ENCODE measurements around the gene CPED1. TPM values are rescaled to one million over a fixed set of nuclear protein-coding genes. Genes with fewer than 3 reads are reported as not detected.

The CPED1 gene
- total and polyA plus RNA-seq, 2 experiments from 2014 or later: 0.17 to 0.47 TPM

DNA sequence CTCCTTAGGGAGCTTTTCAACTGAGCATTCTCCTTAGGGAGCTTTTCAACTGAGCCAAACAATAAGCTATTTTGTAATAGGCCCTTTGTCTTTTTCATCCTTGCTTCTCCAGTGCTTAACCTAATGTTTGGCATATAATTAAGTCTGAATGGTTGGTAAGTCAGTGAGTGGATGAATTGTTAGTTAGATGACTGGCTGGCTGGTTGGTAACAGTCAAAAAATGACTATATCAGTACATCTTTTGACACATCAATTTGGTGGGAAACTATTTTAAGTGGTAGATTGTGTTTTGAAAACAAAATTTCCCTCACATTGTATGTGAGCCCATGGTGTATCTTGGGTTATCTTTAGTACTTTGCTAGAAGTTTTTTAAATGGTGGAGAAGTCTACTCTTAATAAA, 21.6 kb upstream of the CPED1 start:
- H3K4me3 Mint-ChIP-seq: no peak overlapping the region
- no peak overlapping the region for H3K27ac Mint-ChIP-seq
- no peaks in the 10 kb centered on the region for H3F3A ChIP-seq (replicated peaks; ENCODE audit: low read depth)
- peaks cover 39% of the 10 kb centered on the region for H3K36me3 ChIP-seq (ENCODE audit: insufficient read depth)
- TF ChIP-seq, protein P1, sequence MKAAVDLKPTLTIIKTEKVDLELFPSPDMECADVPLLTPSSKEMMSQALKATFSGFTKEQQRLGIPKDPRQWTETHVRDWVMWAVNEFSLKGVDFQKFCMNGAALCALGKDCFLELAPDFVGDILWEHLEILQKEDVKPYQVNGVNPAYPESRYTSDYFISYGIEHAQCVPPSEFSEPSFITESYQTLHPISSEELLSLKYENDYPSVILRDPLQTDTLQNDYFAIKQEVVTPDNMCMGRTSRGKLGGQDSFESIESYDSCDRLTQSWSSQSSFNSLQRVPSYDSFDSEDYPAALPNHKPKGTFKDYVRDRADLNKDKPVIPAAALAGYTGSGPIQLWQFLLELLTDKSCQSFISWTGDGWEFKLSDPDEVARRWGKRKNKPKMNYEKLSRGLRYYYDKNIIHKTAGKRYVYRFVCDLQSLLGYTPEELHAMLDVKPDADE (IDR thresholded peaks at IDR 0.05): no peak
- no peak for TF ChIP-seq NANOG (IDR thresholded peaks at IDR 0.05; ENCODE audit: borderline replicate concordance)
- no peak for TF ChIP-seq ZNF331 (CRISPR knock-in tag; IDR thresholded peaks at IDR 0.05; ENCODE audit: low read depth)
- TF ChIP-seq ZNF114 (CRISPR knock-in tag; IDR thresholded peaks at IDR 0.05): no peak
- no peak for TF ChIP-seq CREB1 (CRISPR knock-in tag; IDR thresholded peaks at IDR 0.05; ENCODE audit: low read depth)
- TF ChIP-seq, protein P2, sequence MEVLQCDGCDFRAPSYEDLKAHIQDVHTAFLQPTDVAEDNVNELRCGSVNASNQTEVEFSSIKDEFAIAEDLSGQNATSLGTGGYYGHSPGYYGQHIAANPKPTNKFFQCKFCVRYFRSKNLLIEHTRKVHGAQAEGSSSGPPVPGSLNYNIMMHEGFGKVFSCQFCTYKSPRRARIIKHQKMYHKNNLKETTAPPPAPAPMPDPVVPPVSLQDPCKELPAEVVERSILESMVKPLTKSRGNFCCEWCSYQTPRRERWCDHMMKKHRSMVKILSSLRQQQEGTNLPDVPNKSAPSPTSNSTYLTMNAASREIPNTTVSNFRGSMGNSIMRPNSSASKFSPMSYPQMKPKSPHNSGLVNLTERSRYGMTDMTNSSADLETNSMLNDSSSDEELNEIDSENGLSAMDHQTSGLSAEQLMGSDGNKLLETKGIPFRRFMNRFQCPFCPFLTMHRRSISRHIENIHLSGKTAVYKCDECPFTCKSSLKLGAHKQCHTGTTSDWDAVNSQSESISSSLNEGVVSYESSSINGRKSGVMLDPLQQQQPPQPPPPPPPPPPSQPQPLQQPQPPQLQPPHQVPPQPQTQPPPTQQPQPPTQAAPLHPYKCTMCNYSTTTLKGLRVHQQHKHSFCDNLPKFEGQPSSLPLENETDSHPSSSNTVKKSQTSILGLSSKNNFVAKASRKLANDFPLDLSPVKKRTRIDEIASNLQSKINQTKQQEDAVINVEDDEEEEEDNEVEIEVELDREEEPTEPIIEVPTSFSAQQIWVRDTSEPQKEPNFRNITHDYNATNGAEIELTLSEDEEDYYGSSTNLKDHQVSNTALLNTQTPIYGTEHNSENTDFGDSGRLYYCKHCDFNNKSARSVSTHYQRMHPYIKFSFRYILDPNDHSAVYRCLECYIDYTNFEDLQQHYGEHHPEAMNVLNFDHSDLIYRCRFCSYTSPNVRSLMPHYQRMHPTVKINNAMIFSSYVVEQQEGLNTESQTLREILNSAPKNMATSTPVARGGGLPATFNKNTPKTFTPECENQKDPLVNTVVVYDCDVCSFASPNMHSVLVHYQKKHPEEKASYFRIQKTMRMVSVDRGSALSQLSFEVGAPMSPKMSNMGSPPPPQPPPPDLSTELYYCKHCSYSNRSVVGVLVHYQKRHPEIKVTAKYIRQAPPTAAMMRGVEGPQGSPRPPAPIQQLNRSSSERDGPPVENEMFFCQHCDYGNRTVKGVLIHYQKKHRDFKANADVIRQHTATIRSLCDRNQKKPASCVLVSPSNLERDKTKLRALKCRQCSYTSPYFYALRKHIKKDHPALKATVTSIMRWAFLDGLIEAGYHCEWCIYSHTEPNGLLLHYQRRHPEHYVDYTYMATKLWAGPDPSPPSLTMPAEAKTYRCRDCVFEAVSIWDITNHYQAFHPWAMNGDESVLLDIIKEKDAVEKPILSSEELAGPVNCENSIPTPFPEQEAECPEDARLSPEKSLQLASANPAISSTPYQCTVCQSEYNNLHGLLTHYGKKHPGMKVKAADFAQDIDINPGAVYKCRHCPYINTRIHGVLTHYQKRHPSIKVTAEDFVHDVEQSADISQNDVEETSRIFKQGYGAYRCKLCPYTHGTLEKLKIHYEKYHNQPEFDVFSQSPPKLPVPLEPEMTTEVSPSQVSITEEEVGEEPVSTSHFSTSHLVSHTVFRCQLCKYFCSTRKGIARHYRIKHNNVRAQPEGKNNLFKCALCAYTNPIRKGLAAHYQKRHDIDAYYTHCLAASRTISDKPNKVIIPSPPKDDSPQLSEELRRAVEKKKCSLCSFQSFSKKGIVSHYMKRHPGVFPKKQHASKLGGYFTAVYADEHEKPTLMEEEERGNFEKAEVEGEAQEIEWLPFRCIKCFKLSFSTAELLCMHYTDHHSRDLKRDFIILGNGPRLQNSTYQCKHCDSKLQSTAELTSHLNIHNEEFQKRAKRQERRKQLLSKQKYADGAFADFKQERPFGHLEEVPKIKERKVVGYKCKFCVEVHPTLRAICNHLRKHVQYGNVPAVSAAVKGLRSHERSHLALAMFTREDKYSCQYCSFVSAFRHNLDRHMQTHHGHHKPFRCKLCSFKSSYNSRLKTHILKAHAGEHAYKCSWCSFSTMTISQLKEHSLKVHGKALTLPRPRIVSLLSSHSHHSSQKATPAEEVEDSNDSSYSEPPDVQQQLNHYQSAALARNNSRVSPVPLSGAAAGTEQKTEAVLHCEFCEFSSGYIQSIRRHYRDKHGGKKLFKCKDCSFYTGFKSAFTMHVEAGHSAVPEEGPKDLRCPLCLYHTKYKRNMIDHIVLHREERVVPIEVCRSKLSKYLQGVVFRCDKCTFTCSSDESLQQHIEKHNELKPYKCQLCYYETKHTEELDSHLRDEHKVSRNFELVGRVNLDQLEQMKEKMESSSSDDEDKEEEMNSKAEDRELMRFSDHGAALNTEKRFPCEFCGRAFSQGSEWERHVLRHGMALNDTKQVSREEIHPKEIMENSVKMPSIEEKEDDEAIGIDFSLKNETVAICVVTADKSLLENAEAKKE (CRISPR knock-in tag; IDR thresholded peaks at IDR 0.05): no peak
- no peak for TF ChIP-seq JUNB (IDR thresholded peaks at IDR 0.05; ENCODE audit: unreplicated experiment)
- TF ChIP-seq EZH2 (IDR thresholded peaks at IDR 0.05; ENCODE audit: low read depth, unreplicated experiment): no peak
- TF ChIP-seq, protein P3, sequence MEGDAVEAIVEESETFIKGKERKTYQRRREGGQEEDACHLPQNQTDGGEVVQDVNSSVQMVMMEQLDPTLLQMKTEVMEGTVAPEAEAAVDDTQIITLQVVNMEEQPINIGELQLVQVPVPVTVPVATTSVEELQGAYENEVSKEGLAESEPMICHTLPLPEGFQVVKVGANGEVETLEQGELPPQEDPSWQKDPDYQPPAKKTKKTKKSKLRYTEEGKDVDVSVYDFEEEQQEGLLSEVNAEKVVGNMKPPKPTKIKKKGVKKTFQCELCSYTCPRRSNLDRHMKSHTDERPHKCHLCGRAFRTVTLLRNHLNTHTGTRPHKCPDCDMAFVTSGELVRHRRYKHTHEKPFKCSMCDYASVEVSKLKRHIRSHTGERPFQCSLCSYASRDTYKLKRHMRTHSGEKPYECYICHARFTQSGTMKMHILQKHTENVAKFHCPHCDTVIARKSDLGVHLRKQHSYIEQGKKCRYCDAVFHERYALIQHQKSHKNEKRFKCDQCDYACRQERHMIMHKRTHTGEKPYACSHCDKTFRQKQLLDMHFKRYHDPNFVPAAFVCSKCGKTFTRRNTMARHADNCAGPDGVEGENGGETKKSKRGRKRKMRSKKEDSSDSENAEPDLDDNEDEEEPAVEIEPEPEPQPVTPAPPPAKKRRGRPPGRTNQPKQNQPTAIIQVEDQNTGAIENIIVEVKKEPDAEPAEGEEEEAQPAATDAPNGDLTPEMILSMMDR (conservative IDR thresholded peaks at IDR 0.05; ENCODE audit: low read depth in 2 of 2): no peak
- TF ChIP-seq STAT1 (IDR thresholded peaks at IDR 0.05; ENCODE audit: unreplicated experiment): no peak
- TF ChIP-seq, protein P4, sequence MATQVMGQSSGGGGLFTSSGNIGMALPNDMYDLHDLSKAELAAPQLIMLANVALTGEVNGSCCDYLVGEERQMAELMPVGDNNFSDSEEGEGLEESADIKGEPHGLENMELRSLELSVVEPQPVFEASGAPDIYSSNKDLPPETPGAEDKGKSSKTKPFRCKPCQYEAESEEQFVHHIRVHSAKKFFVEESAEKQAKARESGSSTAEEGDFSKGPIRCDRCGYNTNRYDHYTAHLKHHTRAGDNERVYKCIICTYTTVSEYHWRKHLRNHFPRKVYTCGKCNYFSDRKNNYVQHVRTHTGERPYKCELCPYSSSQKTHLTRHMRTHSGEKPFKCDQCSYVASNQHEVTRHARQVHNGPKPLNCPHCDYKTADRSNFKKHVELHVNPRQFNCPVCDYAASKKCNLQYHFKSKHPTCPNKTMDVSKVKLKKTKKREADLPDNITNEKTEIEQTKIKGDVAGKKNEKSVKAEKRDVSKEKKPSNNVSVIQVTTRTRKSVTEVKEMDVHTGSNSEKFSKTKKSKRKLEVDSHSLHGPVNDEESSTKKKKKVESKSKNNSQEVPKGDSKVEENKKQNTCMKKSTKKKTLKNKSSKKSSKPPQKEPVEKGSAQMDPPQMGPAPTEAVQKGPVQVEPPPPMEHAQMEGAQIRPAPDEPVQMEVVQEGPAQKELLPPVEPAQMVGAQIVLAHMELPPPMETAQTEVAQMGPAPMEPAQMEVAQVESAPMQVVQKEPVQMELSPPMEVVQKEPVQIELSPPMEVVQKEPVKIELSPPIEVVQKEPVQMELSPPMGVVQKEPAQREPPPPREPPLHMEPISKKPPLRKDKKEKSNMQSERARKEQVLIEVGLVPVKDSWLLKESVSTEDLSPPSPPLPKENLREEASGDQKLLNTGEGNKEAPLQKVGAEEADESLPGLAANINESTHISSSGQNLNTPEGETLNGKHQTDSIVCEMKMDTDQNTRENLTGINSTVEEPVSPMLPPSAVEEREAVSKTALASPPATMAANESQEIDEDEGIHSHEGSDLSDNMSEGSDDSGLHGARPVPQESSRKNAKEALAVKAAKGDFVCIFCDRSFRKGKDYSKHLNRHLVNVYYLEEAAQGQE (IDR thresholded peaks at IDR 0.05; ENCODE audit: unreplicated experiment): no peak
- no peak for TF ChIP-seq EZH2phosphoT487 (IDR thresholded peaks at IDR 0.05; ENCODE audit: unreplicated experiment)
- no peak for TF ChIP-seq POLR2AphosphoS5 (IDR thresholded peaks at IDR 0.05; ENCODE audit: low read depth)
- H3K4me3 ChIP-seq: no peak overlapping the region
- H3K4me2 ChIP-seq: no peak overlapping the region
- H3K36me3 Mint-ChIP-seq (ENCODE audit: low read depth): peaks cover 33% of the 10 kb centered on the region
- no peaks in the 10 kb centered on the region for H3K9me2 ChIP-seq (ENCODE audit: insufficient read depth)
- no peaks in the 10 kb centered on the region for H3K9me3 Mint-ChIP-seq
- DNase-seq (ENCODE audit: low spot score) (no peak), ATAC-seq (no peak)
- H3K4me1 ChIP-seq (ENCODE audit: insufficient read depth): no peaks in the 10 kb centered on the region
- peaks cover 2% of the 10 kb centered on the region; the same call in 2 of the 3 replicates for H3K4me1 Mint-ChIP-seq
- no peaks in the 10 kb centered on the region for H3K27me3 ChIP-seq (ENCODE audit: insufficient read depth)
- no peaks in the 10 kb centered on the region; the same call in 1 of the 2 replicates for H4K20me1 ChIP-seq (replicated peaks; ENCODE audit: insufficient read depth)
- no peak overlapping the region for H3K27ac ChIP-seq (ENCODE audit: low read depth)
- H3K79me2 ChIP-seq (replicated peaks; ENCODE audit: insufficient read depth): peaks cover 15% of the 10 kb centered on the region; the same call in 1 of the 2 replicates
- H2AFZ ChIP-seq: no peak overlapping the region
- H3K27me3 Mint-ChIP-seq (ENCODE audit: insufficient read depth, low read depth, poor library complexity): peaks cover 2% of the 10 kb centered on the region

All from GM23338 (cell line).